ENCODE results near the gene C1RL.
A peak's percentile ranks its signal among the peaks of the same experiment; 100 is the strongest.

Gene C1RL

DNA sequence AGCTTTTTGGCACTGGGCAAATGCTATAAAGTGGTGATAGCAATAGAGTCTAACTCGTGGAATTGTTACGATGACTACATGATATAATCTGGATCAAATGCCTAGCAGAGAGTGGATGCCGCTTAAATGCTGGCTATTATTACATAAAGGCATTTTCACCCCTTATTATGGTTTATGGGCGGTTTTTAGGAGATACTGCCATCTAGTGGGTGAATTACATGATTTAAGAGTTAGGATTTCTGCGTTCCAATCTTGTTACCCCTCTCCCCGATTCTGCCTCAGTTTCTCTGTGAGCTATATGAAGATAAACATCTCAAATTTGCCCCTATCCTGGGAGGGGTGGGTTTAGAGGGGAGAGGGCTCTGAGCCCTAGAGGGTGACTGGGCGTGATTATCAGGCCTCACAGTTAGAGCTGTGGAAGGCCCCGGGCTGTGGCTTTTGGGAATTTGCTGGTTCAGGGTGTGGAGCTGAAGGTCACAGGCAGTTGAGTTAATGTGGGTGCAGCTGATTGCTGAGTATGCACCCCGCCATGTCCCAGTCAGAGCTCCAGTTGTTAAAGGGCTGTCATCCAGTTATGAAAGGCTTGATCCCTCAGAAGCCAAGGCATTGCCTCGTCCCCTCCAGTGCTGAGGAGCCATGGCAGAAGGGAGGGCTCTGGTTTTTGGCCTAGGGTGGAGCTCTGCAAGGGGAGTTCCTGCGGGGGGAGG is 35.6 kb upstream of the C1RL start:
- H3K9me3 Mint-ChIP-seq: no peaks in the 10 kb centered on the region
- H3K27me3 Mint-ChIP-seq (ENCODE audit: low read depth): no peaks in the 10 kb centered on the region
- no peak overlapping the region for H3K27ac Mint-ChIP-seq
- H3K4me3 Mint-ChIP-seq: no peak overlapping the region
- peaks cover 62% of the 10 kb centered on the region for H3K36me3 Mint-ChIP-seq (ENCODE audit: low read depth)
- H3K4me1 Mint-ChIP-seq (ENCODE audit: low read depth): peaks cover 9% of the 10 kb centered on the region
- DNase-seq (ENCODE audit: low spot score): no peak

GRCh38 chr12:7143564-7143963 is 34.5 kb upstream of the C1RL start:
- H3K27me3 Mint-ChIP-seq (ENCODE audit: low read depth): no peaks in the 10 kb centered on the region
- peaks cover 62% of the 10 kb centered on the region for H3K36me3 Mint-ChIP-seq (ENCODE audit: low read depth)
- no peak overlapping the region for H3K4me3 Mint-ChIP-seq
- H3K27ac Mint-ChIP-seq: no peak overlapping the region
- H3K9me3 Mint-ChIP-seq: no peaks in the 10 kb centered on the region
- no peak for DNase-seq (ENCODE audit: low spot score)
- peaks cover 9% of the 10 kb centered on the region for H3K4me1 Mint-ChIP-seq (ENCODE audit: low read depth)

- Mint-ChIP-seq H3K27me3 (ENCODE audit: low read depth) (no peaks in the 10 kb centered on the region), H3K4me3 (no peak overlapping the region), H3K4me1 (ENCODE audit: low read depth) (peaks cover 8% of the 10 kb centered on the region), H3K36me3 (ENCODE audit: low read depth) (peaks cover 62% of the 10 kb centered on the region), H3K27ac (peak overlapping the region; percentile 13), H3K9me3 (no peaks in the 10 kb centered on the region)
- no peak for DNase-seq (ENCODE audit: low spot score)
Observed at GRCh38 chr12:7142809-7143465, 33.9 kb upstream of the C1RL start.

DNA sequence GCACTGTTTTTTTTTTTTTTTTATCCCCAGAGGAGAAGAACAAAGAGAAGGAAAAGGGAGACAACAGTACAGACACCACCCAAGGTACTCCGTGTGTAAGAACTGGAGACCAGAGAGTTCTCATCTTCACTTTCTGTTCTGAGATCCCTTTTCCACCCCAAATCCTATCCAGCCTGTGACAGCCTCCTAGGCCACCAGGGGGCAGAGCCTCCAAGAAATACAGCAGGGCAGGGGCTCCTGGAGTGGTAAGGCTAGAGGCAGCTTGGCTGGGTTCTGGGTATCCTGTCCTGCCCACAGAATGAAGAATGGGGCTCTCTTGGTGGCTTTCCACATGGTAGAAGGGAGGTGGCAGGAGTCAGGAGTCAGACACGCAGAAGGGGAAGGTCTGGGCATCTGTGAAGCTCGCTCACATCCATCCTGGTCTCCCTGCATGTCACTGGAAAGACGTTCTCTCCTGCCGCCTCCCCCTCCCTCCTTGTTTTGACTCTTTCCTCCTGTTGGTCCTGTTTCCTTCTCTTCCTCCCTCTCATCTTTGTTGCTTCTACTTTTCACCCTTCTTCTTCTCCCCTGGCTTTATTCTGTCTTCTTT is 33.1 kb upstream of the C1RL start:
- peaks cover 9% of the 10 kb centered on the region for H3K4me1 Mint-ChIP-seq (ENCODE audit: low read depth)
- H3K4me3 Mint-ChIP-seq: no peak overlapping the region
- peaks cover 68% of the 10 kb centered on the region for H3K36me3 Mint-ChIP-seq (ENCODE audit: low read depth)
- H3K27ac Mint-ChIP-seq: no peak overlapping the region
- DNase-seq (ENCODE audit: low spot score): peak; percentile 23
- H3K27me3 Mint-ChIP-seq (ENCODE audit: low read depth): no peaks in the 10 kb centered on the region
- H3K9me3 Mint-ChIP-seq: no peaks in the 10 kb centered on the region

DNA sequence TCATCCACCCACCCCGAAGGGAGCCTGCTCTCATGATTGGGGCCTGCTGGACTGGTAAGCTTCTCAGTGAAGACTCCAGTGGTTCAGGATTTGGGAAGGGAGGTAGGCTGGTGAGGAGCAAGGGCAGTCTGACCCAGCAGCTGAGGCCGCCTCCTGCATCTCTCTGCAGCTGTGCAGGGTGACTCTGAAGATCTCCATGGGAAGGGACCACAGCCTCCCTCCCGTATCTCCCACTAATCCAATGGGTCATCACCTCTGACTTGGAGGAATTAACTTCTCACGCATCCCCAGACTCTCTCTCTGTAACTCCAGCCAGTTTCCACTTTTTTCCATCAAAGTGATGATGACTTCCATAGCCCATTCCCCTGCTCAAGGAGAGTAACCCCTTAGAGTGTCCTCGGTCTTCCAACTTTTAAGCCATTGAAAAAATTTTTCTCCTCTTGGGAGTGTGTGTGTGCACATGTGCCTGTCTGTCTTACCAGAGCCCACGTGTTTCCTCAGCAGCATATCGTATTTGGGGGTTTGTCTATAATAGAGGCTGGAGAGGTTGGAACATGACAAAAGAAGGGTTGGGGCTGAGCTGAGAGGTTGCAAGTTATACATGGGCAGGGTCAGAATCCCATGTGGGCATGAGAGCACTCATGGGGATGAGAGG is 32.5 kb upstream of the C1RL start:
- Mint-ChIP-seq H3K4me3 (no peak overlapping the region), H3K36me3 (ENCODE audit: low read depth) (peaks cover 73% of the 10 kb centered on the region), H3K4me1 (ENCODE audit: low read depth) (peaks cover 8% of the 10 kb centered on the region), H3K9me3 (no peaks in the 10 kb centered on the region), H3K27ac (no peak overlapping the region), H3K27me3 (ENCODE audit: low read depth) (no peaks in the 10 kb centered on the region)
- no peak for DNase-seq (ENCODE audit: low spot score)

DNA sequence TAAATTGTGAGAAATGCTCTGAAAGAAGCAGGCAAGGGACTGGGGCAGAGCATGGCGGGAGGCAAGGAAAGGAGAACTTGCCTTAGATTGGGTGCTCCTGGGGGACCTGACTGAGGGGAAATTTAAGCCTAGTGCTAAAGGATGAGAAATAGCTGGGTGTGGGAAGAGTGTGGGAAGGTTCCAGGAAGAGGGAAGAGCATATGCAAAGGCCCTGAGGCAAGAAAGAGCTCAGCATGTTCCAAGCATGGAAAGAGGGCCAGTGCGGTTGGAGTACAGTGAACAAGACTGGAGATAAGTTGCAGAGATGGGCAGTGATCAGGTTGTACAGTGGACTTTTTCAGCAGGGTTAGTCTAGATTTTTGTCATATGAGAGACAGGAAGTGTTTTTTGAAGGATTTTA is 30.2 kb upstream of the C1RL start:
- no peak overlapping the region for H3K27ac Mint-ChIP-seq

GRCh38 chr12:7137908-7138307 is 28.9 kb upstream of the C1RL start:
- Mint-ChIP-seq H3K27me3 (ENCODE audit: low read depth) (no peaks in the 10 kb centered on the region), H3K4me1 (ENCODE audit: low read depth) (peaks cover 10% of the 10 kb centered on the region), H3K9me3 (no peaks in the 10 kb centered on the region), H3K4me3 (no peak overlapping the region), H3K27ac (no peak overlapping the region), H3K36me3 (ENCODE audit: low read depth) (peaks cover 82% of the 10 kb centered on the region)
- no peak for DNase-seq (ENCODE audit: low spot score)

More for the DNA sequence above, 30.2 kb upstream of the C1RL start:
- H3K27me3 Mint-ChIP-seq (ENCODE audit: low read depth): no peaks in the 10 kb centered on the region
- peaks cover 78% of the 10 kb centered on the region for H3K36me3 Mint-ChIP-seq (ENCODE audit: low read depth)
- H3K4me1 Mint-ChIP-seq (ENCODE audit: low read depth): peaks cover 8% of the 10 kb centered on the region
- DNase-seq (ENCODE audit: low spot score): no peak
- no peak overlapping the region for H3K4me3 Mint-ChIP-seq
- H3K9me3 Mint-ChIP-seq: no peaks in the 10 kb centered on the region

DNA sequence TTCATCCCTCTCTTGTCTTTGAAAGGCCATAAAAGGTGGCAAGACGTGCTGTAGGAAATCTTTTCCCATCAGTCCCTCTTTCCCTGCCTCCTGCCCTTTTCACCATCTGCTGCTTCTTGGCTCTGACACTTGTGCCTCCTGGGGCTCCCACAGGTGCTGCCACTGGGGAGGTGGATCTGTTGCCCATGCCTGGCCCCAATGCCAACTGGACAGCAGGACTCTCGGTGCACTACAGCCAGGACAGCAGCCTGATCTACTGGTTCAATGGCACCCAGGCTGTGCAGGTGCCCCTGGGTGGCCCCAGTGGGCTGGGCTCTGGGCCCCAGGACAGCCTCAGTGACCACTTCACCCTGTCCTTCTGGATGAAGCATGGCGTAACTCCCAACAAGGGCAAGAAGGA is 27.7 kb upstream of the C1RL start:
- Mint-ChIP-seq H3K4me1 (ENCODE audit: low read depth) (peaks cover 18% of the 10 kb centered on the region), H3K4me3 (no peak overlapping the region), H3K9me3 (no peaks in the 10 kb centered on the region), H3K27me3 (ENCODE audit: low read depth) (no peaks in the 10 kb centered on the region), H3K36me3 (ENCODE audit: low read depth) (peaks cover 79% of the 10 kb centered on the region), H3K27ac (no peak overlapping the region)
- no peak for DNase-seq (ENCODE audit: low spot score)

GRCh38 chr12:7136071-7136470 is 27.1 kb upstream of the C1RL start:
- no peaks in the 10 kb centered on the region for H3K27me3 Mint-ChIP-seq (ENCODE audit: low read depth)
- no peaks in the 10 kb centered on the region for H3K9me3 Mint-ChIP-seq
- DNase-seq (ENCODE audit: low spot score): no peak
- H3K36me3 Mint-ChIP-seq (ENCODE audit: low read depth): peaks cover 74% of the 10 kb centered on the region
- no peak overlapping the region for H3K27ac Mint-ChIP-seq
- no peak overlapping the region for H3K4me3 Mint-ChIP-seq
- peaks cover 22% of the 10 kb centered on the region for H3K4me1 Mint-ChIP-seq (ENCODE audit: low read depth)

DNA sequence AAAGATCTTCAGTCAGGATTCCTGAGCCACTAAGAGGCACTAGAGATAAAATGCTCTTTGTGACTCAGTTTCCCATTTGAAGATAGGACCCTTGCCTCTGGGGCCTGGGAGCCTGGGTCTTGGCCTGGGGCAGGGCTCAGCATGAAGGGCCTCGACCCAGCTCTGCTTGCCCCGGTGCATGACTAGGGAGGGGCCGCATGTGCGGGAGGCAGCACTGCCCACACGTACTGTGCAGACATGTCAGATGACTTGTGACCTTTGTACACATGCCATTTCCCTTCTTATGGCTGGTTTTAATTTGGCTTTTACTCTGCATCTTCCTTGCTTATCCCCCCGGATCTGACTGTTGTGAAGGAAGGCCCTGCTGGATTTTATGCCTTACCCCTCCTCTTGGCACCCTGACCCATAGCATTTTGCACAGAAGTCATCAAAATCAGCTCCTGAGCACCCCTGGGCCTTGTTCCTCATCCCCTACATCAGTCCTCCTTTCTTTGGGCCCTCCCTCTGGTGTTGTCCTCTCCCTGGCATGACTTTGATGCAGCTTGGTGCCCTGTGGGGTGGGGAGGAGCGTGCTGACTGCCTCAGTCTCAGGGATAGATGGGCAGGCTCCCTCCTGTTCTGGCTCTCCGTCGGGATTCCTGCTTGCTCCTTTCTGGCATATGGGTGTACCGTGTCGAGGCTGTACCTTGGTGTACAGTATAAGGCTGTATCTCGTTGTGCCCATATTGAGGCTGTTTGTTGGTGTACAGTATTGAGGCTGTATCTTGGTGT is 25.6 kb upstream of the C1RL start:
- Mint-ChIP-seq H3K27ac (no peak overlapping the region), H3K36me3 (ENCODE audit: low read depth) (peaks cover 65% of the 10 kb centered on the region), H3K4me3 (no peak overlapping the region), H3K4me1 (ENCODE audit: low read depth) (peaks cover 27% of the 10 kb centered on the region), H3K9me3 (no peaks in the 10 kb centered on the region), H3K27me3 (ENCODE audit: low read depth) (no peaks in the 10 kb centered on the region)
- no peak for DNase-seq (ENCODE audit: low spot score)

DNA sequence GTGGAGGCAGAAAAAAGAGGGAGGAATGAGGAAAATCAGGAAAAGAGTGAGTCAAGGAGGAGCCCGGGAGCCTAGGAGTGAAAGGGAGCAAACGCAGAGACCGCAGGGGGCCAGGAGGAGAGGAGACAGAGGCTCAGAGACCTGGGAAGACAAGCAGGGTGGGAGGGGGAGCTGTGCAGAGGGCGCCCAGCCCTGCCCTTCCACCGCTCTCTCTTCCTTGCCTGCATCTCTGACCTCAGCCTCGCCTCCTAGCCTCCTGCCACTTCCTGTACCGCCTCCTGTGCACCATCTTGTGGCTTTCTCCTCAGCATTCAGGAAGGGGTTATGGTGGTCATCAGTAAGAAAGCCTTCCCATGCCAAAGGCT is 22.5 kb upstream of the C1RL start:
- DNase-seq (ENCODE audit: low spot score): peak; percentile 52
- peak overlapping the region; percentile 92 for H3K27ac Mint-ChIP-seq
- peaks cover 28% of the 10 kb centered on the region for H3K4me1 Mint-ChIP-seq (ENCODE audit: low read depth)
- peaks cover 40% of the 10 kb centered on the region for H3K36me3 Mint-ChIP-seq (ENCODE audit: low read depth)
- H3K27me3 Mint-ChIP-seq (ENCODE audit: low read depth): no peaks in the 10 kb centered on the region
- no peaks in the 10 kb centered on the region for H3K9me3 Mint-ChIP-seq
- H3K4me3 Mint-ChIP-seq: peak overlapping the region; percentile 96

- Mint-ChIP-seq H3K4me1 (ENCODE audit: low read depth) (peaks cover 28% of the 10 kb centered on the region), H3K27me3 (ENCODE audit: low read depth) (no peaks in the 10 kb centered on the region), H3K9me3 (no peaks in the 10 kb centered on the region), H3K4me3 (peak overlapping the region; percentile 96), H3K27ac (peak overlapping the region; percentile 92), H3K36me3 (ENCODE audit: low read depth) (peaks cover 38% of the 10 kb centered on the region)
- peak; percentile 67 for DNase-seq (ENCODE audit: low spot score)
Observed at GRCh38 chr12:7130701-7131501, 21.9 kb upstream of the C1RL start.

Measured in T-helper 2 cell treated with Interferon-gamma antibody and Interleukin-4, amounts not matched to agents 5 μg/mL and 100 μg/mL, for 36 hours (primary cell).